ENCODE measurements around the gene TATDN2.

Gene TATDN2

DNA sequence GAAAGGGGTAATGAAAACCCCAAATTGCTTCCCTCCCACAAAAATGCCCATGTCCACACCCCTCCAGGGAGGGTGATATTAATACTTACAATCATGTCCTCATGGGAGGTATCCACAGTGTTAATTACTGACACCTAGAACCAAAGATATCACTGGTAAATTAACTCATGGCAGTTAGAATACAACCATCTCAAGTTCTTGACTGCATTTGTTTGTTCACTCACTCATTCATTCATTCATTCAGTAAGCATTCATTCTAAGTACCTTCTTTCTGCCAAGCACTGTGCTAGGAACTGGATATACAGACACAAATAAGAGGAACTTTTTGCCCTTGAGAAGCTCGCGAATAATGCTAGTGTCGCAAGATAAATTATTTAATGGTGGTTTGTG is 69.7 kb downstream of the TATDN2 start:
- no peak overlapping the region for H3K27ac Mint-ChIP-seq

DNA sequence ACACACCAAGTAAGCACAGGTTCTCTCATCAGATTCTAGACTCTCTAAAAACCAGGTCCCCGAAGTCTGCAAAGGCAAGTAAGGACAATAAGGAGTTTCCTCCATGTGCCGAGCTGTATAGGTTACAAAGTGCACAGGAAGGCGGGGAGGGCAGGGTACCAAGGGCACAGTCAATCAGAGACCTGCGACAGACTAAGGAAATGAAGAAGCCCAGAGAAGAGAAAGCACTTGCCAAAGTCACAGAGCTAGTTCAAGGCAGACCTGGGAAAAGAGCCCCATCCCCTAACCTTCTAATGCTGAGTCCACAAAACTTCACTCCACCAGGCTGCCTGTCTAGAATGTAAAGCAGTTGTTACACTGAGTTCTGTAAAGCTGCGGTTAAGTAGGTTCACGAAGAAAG is 71.0 kb downstream of the TATDN2 start:
- Mint-ChIP-seq H3K27me3 (ENCODE audit: low read depth) (no peaks in the 10 kb centered on the region), H3K4me1 (ENCODE audit: low read depth) (peaks cover 19% of the 10 kb centered on the region), H3K9me3 (no peaks in the 10 kb centered on the region), H3K36me3 (ENCODE audit: low read depth) (peaks cover 13% of the 10 kb centered on the region), H3K27ac (peak overlapping the region; percentile 76), H3K4me3 (peak overlapping the region; percentile 79)
- DNase-seq (ENCODE audit: low spot score), result no peak

More for the DNA sequence above, 69.7 kb downstream of the TATDN2 start:
- DNase-seq (ENCODE audit: low spot score), result no peak
- Mint-ChIP-seq H3K27me3 (ENCODE audit: low read depth) (no peaks in the 10 kb centered on the region), H3K9me3 (no peaks in the 10 kb centered on the region), H3K36me3 (ENCODE audit: low read depth) (peaks cover 17% of the 10 kb centered on the region), H3K4me3 (peak overlapping the region; percentile 50), H3K4me1 (ENCODE audit: low read depth) (peaks cover 19% of the 10 kb centered on the region)

DNA sequence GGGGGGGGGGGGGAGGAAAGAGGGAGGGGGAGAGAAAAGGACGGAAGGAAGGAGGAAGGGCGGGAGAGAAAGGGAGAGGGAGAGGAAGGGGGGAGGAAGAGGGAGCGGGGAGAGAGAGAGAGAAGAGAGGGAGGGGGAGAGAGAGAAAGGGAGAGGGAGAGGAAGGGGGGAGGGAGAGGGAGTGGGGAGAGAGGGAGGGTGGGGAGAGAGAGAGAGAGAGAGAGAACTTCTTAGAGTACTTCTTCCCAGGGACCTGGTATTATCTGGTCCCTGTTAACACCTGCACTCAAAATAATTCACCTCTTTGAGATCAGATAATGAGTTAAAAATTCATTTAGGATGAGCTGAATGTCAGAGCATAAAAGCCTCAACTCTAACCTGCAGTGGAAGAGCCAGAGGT is 71.5 kb downstream of the TATDN2 start:
- no peaks in the 10 kb centered on the region for H3K9me3 Mint-ChIP-seq
- H3K4me3 Mint-ChIP-seq, result peak overlapping the region; percentile 95
- H3K36me3 Mint-ChIP-seq (ENCODE audit: low read depth), result peaks cover 10% of the 10 kb centered on the region
- no peaks in the 10 kb centered on the region for H3K27me3 Mint-ChIP-seq (ENCODE audit: low read depth)
- H3K4me1 Mint-ChIP-seq (ENCODE audit: low read depth), result peaks cover 19% of the 10 kb centered on the region
- no peak for DNase-seq (ENCODE audit: low spot score)
- peak overlapping the region; percentile 93 for H3K27ac Mint-ChIP-seq

DNA sequence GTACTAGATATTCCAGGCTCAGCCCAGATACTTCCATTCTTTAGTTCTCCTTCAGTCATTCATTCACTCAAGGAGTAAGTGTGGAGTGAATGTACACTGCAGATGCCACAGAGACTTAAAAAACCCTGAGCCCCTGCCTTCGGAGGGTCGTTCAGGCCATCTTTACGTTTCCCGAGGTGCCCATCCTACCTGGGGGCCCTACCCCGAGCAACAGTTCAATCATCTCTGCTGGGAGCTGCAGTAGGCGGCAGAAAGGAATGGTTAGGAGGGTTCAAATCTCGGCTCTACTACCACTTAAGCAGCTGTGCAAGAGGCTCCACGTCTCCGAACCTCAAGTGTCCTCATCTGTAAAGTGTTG is 72.0 kb downstream of the TATDN2 start:
- peak overlapping the region; percentile 93 for H3K27ac Mint-ChIP-seq
- peaks cover 10% of the 10 kb centered on the region for H3K36me3 Mint-ChIP-seq (ENCODE audit: low read depth)
- peaks cover 19% of the 10 kb centered on the region for H3K4me1 Mint-ChIP-seq (ENCODE audit: low read depth)

DNA sequence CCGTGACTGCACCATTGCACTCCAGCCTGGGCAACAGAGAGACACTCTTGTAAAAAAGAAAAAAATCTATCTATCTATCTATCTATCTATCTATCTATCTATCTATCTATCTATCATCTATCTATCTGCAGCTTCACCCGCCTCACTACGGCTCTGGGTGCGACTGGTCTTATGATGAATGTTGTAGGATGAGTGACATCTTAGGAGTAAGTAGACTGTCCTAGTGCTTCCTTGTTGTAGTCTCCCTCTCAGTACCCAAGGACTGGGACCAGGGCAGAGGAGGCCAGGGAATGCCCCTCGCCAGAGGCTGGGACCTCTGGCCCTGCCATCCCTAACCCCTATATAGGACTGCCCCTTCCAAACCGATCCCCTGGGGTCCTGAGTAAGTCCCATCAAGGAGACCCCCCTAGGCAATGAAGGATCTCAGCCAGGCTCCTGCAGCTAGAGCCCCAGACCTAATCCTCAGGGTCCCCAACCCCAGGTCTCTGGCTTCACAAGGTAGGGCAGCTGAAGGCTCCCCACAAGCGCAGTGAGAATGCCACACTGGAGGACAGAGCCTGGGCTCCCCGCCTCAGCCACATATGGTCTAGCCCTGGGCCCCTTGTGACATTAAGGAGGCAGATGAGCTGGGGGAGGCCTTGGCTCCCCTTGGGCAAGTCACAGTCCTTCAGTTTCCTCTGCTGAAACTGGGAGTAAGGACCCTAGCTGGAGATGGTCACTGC is 73.5 kb downstream of the TATDN2 start:
- Mint-ChIP-seq H3K27ac (peak overlapping the region; percentile 69), H3K4me1 (ENCODE audit: low read depth) (peaks cover 19% of the 10 kb centered on the region), H3K4me3 (peak overlapping the region; percentile 95), H3K36me3 (ENCODE audit: low read depth) (peaks cover 10% of the 10 kb centered on the region), H3K27me3 (ENCODE audit: low read depth) (peaks cover 8% of the 10 kb centered on the region), H3K9me3 (no peaks in the 10 kb centered on the region)
- no peak for DNase-seq (ENCODE audit: low spot score)

More for the DNA sequence above, 72.0 kb downstream of the TATDN2 start:
- no peaks in the 10 kb centered on the region for H3K9me3 Mint-ChIP-seq
- H3K4me3 Mint-ChIP-seq, result peak overlapping the region; percentile 95
- no peak for DNase-seq (ENCODE audit: low spot score)
- H3K27me3 Mint-ChIP-seq (ENCODE audit: low read depth), result no peaks in the 10 kb centered on the region

DNA sequence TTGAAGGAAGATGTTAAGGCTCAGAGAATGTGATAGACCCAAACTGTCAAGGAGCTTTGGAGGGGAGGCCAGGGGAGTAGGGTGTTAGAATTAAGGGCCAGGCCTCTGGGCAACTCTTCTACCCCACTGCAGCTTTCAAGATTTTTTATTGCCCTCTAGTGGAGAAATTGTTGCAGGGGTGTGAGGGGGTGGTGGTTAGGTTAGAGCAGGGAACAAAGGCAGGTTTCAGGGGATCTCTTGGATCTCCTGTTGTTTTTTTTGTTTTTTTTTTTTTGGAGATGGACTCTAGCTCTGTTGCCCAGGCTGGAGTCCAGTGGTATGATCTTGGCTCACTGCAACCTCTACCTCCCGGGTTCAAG is 74.1 kb downstream of the TATDN2 start:
- Mint-ChIP-seq H3K4me1 (ENCODE audit: low read depth) (peaks cover 19% of the 10 kb centered on the region), H3K36me3 (ENCODE audit: low read depth) (peaks cover 10% of the 10 kb centered on the region), H3K9me3 (no peaks in the 10 kb centered on the region), H3K4me3 (no peak overlapping the region), H3K27me3 (ENCODE audit: low read depth) (peaks cover 12% of the 10 kb centered on the region), H3K27ac (peak overlapping the region; percentile 24)
- DNase-seq (ENCODE audit: low spot score), result peak; percentile 18

DNA sequence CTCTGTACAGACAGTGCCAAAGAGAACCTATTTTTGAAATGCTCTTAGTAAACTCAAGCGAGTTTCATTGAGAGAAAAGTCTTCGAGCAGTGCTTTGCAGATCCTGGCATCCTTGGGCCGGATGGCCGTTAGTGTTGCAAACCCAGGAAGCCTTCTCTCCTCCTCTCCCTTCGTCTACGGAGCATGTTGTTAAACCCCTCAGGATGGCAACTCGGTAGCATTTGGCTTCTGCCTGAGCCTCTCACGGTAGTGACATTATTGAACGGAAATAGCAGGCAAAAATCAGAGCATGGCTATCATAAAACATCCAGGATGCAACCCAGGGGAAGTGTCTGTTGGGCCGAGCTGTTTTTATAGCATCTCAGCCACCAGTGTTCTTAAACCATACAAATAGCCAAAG is 79.3 kb downstream of the TATDN2 start:
- no peaks in the 10 kb centered on the region for H3K9me3 Mint-ChIP-seq
- no peaks in the 10 kb centered on the region for H3K36me3 Mint-ChIP-seq (ENCODE audit: low read depth)
- no peak for DNase-seq (ENCODE audit: low spot score)
- no peak overlapping the region for H3K27ac Mint-ChIP-seq
- peaks cover 30% of the 10 kb centered on the region for H3K27me3 Mint-ChIP-seq (ENCODE audit: low read depth)
- no peaks in the 10 kb centered on the region for H3K4me1 Mint-ChIP-seq (ENCODE audit: low read depth)
- no peak overlapping the region for H3K4me3 Mint-ChIP-seq

DNA sequence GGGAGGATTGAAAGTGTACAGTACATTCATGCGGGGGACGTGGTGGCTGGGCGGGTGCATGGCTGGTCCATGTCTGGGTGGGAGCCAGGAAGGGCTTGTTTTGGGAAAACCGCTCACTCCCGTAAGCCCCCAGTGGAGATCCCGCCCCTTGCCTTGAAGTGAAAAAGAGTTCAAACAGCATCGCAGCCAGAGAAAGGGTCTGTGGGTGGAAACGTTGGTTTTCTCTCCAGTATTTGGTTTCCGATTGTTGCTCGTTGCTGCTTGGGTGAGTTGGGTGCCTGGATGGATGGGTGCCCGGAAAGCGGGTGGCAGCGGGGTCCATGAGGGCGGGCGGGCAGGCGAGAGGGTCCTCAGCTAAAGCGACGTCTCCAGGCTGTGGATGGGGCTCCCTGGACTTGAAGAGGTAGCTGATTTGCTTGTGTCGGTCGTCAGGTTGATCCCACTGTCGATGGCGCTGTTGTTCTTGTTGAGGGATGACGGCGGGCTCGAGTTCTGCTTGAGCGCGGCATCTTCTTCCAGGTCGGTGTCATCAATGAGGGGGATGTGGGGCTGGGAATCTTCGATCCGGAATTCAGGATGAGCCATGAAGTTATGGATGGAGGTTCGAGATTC is 80.3 kb downstream of the TATDN2 start:
- Mint-ChIP-seq H3K9me3 (no peaks in the 10 kb centered on the region), H3K4me1 (ENCODE audit: low read depth) (no peaks in the 10 kb centered on the region), H3K4me3 (no peak overlapping the region), H3K27me3 (ENCODE audit: low read depth) (peaks cover 30% of the 10 kb centered on the region), H3K27ac (no peak overlapping the region), H3K36me3 (ENCODE audit: low read depth) (no peaks in the 10 kb centered on the region)
- no peak for DNase-seq (ENCODE audit: low spot score)

DNA sequence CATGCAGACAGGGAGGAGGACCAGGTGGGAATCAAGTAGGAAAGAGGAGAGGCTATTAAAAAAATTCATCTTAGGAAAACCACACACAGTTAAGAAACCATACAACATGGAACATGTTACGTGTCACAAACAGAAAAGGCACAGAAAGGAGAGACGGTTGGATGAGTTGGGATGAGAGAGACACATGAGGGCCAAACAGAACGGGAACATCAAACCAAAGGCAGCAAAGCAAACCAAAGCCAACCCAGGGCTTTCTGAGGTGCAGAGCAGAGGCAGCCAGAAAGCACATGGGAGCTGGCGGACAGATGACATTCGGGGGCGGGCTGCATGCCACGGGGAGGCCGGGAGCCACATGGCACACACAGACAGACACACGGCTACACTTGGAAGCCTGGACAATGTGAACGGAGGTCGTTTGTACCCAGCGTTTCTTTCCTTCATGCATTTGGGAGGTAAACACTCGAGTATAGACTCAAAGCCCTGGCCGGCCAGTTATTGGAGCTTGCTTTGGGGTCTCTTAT is 81.3 kb downstream of the TATDN2 start:
- no peaks in the 10 kb centered on the region for H3K36me3 Mint-ChIP-seq (ENCODE audit: low read depth)
- DNase-seq (ENCODE audit: low spot score), result no peak
- no peak overlapping the region for H3K27ac Mint-ChIP-seq
- H3K4me3 Mint-ChIP-seq, result no peak overlapping the region
- H3K4me1 Mint-ChIP-seq (ENCODE audit: low read depth), result no peaks in the 10 kb centered on the region
- no peaks in the 10 kb centered on the region for H3K9me3 Mint-ChIP-seq
- peaks cover 30% of the 10 kb centered on the region for H3K27me3 Mint-ChIP-seq (ENCODE audit: low read depth)

DNA sequence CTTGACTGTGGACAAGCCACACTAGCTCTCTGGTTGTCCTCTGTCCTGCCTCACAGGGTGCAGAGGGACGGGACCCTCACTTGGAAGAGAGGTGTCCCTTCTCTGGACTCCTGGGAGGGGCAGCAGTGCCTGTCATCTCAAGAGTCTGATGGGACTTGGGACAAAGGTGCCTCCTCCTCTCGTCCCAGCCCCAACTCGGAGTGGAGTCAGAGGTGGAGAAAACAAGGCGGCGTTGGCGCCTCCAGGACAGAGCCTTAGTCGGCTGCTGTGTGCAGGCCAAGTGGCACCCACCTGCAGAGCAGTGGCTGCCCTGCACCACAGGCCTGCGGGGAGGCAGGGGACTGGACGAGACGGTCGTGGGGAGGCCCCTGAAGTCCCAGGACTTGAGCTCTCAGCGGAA is 82.1 kb downstream of the TATDN2 start:
- Mint-ChIP-seq H3K36me3 (ENCODE audit: low read depth) (no peaks in the 10 kb centered on the region), H3K27ac (no peak overlapping the region), H3K27me3 (ENCODE audit: low read depth) (peaks cover 30% of the 10 kb centered on the region), H3K9me3 (no peaks in the 10 kb centered on the region), H3K4me1 (ENCODE audit: low read depth) (peaks cover 3% of the 10 kb centered on the region), H3K4me3 (no peak overlapping the region)
- DNase-seq (ENCODE audit: low spot score), result no peak

Data from T-helper 2 cell treated with Interferon-gamma antibody and Interleukin-4, amounts not matched to agents 5 μg/mL and 100 μg/mL, for 36 hours (primary cell).